Measurements from ENCODE around the gene CCNT2. TPM values are rescaled to one million over a fixed set of nuclear protein-coding genes. Genes with fewer than 3 reads are reported as not detected.
"Not testable (repeated sequence)": the region's sequence is repeated elsewhere in the genome, so short reads cannot be mapped to it uniquely, and the experiment has no call there.

Gene CCNT2
- total RNA-seq, 4 donors from 2014 or later: 23.2 to 41.8 (median 34.5) TPM

- no peak for DNase-seq (ENCODE audit: low spot score)
- TF ChIP-seq CTCF (IDR thresholded peaks at IDR 0.05): no peak
- ATAC-seq (ENCODE audit: low FRiP score): no peak
These were observed 56.8 kb downstream of the CCNT2 start for GRCh38 chr2:134975281-134976009.

- ATAC-seq (ENCODE audit: low FRiP score): no peak
- DNase-seq (ENCODE audit: low spot score): no peak
- TF ChIP-seq CTCF (IDR thresholded peaks at IDR 0.05): no peak
These were observed 57.6 kb downstream of the CCNT2 start for GRCh38 chr2:134976074-134976702.

GRCh38 chr2:134977104-134977503 is 58.5 kb downstream of the CCNT2 start:
- not testable (repeated sequence) for DNase-seq (ENCODE audit: low spot score); ATAC-seq (ENCODE audit: low FRiP score)

GRCh38 chr2:134979221-134979620 is 60.6 kb downstream of the CCNT2 start:
- DNase-seq (ENCODE audit: low spot score) (no peak), ATAC-seq (ENCODE audit: low FRiP score) (no peak)
- TF ChIP-seq CTCF (IDR thresholded peaks at IDR 0.05): no peak

GRCh38 chr2:134980639-134981038 is 62.0 kb downstream of the CCNT2 start:
- no peak for TF ChIP-seq CTCF (IDR thresholded peaks at IDR 0.05)
- DNase-seq (ENCODE audit: low spot score) (no peak), ATAC-seq (ENCODE audit: low FRiP score) (no peak)

- DNase-seq (ENCODE audit: low spot score) (no peak), ATAC-seq (ENCODE audit: low FRiP score) (no peak)
- no peak for TF ChIP-seq CTCF (IDR thresholded peaks at IDR 0.05)
These were observed 64.0 kb downstream of the CCNT2 start for GRCh38 chr2:134982603-134983002.

- no peak for TF ChIP-seq CTCF (IDR thresholded peaks at IDR 0.05)
- ATAC-seq (ENCODE audit: low FRiP score) (no peak), DNase-seq (ENCODE audit: low spot score) (no peak)
These were observed 66.4 kb downstream of the CCNT2 start for GRCh38 chr2:134985061-134985460.
